ENCODE results near the gene USP3. TPM values are rescaled to one million over a fixed set of nuclear protein-coding genes. Genes with fewer than 3 reads are reported as not detected.

The USP3 gene
- total and polyA plus RNA-seq, 9 of the 15 experiments (the other 6 are each of a cell fraction or from before 2014, with no cell fraction given): 17.3 to 54.3 (median 34.8) TPM

DNA sequence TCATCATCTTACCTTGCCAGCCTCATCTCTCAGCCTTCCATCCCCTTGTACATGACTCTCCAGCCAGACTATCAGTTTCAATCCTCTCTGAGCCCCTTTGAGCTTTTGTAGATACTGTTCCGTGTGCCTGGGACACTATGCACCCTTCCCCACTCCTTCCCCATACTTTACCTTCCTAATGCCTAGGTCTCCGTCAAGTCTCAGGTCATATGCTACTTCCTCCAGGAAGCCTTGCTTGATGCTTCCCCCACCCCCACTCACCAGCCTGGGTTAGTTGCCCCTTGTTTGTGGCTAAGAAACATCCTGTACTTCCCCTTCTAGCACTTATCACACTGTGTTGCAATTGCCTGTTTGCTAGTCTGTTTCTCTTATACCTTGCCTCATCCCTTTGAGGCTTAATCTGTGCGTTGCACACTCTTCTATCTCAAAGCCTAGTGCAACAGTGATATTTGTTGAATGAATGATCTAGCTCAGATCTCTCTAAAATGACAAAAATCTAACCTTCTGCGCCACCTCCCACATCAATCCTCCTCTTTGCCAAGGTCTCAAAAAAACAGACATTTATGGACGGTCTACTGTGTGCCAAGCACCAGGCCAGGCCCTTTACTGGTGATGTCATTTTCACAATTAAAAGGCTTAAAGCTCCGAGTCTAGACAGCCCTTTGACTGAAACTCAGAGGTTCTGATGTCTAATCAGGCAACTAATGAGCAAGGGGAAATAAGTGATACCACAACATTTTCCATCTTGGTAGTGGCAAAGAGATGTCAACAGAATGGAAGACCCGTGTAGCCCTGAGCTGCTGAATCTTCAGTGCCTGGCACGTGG is 6.5 kb upstream of the USP3 start:
- Histone ChIP-seq H3K36me3 (ENCODE audit: control insufficient read depth, insufficient read depth, low read length) (no peaks in the 10 kb centered on the region), H2AFZ (ENCODE audit: low read depth, low read length) (no peak overlapping the region), H3K4me1 (replicated peaks in 1 of 2; ENCODE audit: control insufficient read depth in 2 of 2, insufficient read depth in 2 of 2, low read length in 2 of 2) (peaks cover 4 to 13% of the 10 kb centered on the region in 2 experiments), H3K27ac (ENCODE audit: extremely low read depth, low read depth, low read length) (no peak overlapping the region), H3K4me2 (ENCODE audit: insufficient read depth, low read length) (no peak overlapping the region), H3K9me1 (ENCODE audit: control insufficient read depth, insufficient read depth, low read length) (peaks cover 3% of the 10 kb centered on the region), H3K9ac (ENCODE audit: insufficient read depth in 1 of 2, low read depth in 2 of 2, low read length in 2 of 2) (no peak overlapping the region), H3K27me3 (ENCODE audit: control insufficient read depth in 2 of 2, insufficient read depth in 2 of 2, low read length in 2 of 2) (no peaks in the 10 kb centered on the region), H4K20me1 (replicated peaks; ENCODE audit: control insufficient read depth, insufficient read depth, low read length) (no peaks in the 10 kb centered on the region), H3K4me3 (no peak overlapping the region), H3K79me2 (ENCODE audit: control insufficient read depth, insufficient read depth, low read length) (no peaks in the 10 kb centered on the region), H3K9me3 (replicated peaks; ENCODE audit: control insufficient read depth, insufficient read depth, low read depth, low read length) (no peaks in the 10 kb centered on the region)
- BruUV-seq (replicated peaks): no TSS peak
- in situ Hi-C loops (cut with MboI) (no loop called here), intact Hi-C loops (cut with micrococcal nuclease) (no loop called here)
- POLR2A ChIA-PET: interaction anchor here (0.6 to 2.0 kb wide), 3 partner anchors 10 to 1151 kb away, joined by 3 to 12 read pairs (median 3); no protein-coding TSS in a partner anchor
- 35% methylated on average over 8 of the region's 8 CpGs for WGBS (ENCODE audit: insufficient coverage, low coverage, missing lambda C conversion rate)
- DNase-seq (ENCODE audit: extremely low read depth in 1 of 4, low spot score in 3 of 4) (no peak), FAIRE-seq (peak; percentile 60), ATAC-seq (peak; percentile 58)
- CTCF ChIA-PET (ENCODE audit: low intra/inter-chr PET ratio): no interaction called here
- TF ChIP-seq, protein P1, sequence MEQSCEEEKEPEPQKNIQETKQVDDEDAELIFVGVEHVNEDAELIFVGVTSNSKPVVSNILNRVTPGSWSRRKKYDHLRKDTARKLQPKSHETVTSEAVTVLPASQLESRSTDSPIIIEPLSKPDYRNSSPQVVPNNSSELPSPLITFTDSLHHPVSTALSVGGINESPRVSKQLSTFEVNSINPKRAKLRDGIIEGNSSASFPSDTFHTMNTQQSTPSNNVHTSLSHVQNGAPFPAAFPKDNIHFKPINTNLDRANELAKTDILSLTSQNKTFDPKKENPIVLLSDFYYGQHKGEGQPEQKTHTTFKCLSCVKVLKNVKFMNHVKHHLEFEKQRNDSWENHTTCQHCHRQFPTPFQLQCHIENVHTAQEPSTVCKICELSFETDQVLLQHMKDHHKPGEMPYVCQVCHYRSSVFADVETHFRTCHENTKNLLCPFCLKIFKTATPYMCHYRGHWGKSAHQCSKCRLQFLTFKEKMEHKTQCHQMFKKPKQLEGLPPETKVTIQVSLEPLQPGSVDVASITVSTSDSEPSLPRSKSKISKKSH (CRISPR knock-in tag; IDR thresholded peaks at IDR 0.05): no peak
- TF ChIP-seq PRMT5 (CRISPR knock-in tag; IDR thresholded peaks at IDR 0.05): no peak
- peak; percentile 45; the same call in 1 of the 2 replicates for TF ChIP-seq SMARCA4 (IDR thresholded peaks at IDR 0.05)
- TF ChIP-seq CUX1 (CRISPR knock-in tag; IDR thresholded peaks at IDR 0.05): no peak
- TF ChIP-seq ARID1B (IDR thresholded peaks at IDR 0.05): peak; percentile 72
- TF ChIP-seq VEZF1 (CRISPR knock-in tag; IDR thresholded peaks at IDR 0.05): no peak
- TF ChIP-seq, protein P2, sequence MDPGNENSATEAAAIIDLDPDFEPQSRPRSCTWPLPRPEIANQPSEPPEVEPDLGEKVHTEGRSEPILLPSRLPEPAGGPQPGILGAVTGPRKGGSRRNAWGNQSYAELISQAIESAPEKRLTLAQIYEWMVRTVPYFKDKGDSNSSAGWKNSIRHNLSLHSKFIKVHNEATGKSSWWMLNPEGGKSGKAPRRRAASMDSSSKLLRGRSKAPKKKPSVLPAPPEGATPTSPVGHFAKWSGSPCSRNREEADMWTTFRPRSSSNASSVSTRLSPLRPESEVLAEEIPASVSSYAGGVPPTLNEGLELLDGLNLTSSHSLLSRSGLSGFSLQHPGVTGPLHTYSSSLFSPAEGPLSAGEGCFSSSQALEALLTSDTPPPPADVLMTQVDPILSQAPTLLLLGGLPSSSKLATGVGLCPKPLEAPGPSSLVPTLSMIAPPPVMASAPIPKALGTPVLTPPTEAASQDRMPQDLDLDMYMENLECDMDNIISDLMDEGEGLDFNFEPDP (CRISPR knock-in tag; IDR thresholded peaks at IDR 0.05): no peak
- no peak for TF ChIP-seq ZNF274 (IDR thresholded peaks at IDR 0.05; ENCODE audit: borderline replicate concordance, low read depth, low read length)

Data from K562 (cell line).